NB4 (cell line): ENCODE measurements around the gene LRCOL1.

ENCODE experiments used
- DNase-seq: peaks from one replicate; pipeline ENCODE4 v3.0.0; 2010; ENCODE audit warnings: low read depth
- H3K4me3 ChIP-seq: one replicate; pipeline ENCODE4 v1.5.1; 2011; ENCODE audit warnings: mild to moderate bottlenecking, low read depth, low read length, moderate library complexity
- CTCF ChIP-seq: IDR thresholded peaks from one replicate; pipeline ENCODE4 v1.5.1; 2012; ENCODE audit warnings: low read depth, low read length
- MYC ChIP-seq: IDR thresholded peaks from 2 replicates; pipeline ENCODE4 v1.6.1; 2011; ENCODE audit warnings: low read depth, low read length
- POLR2A ChIP-seq: IDR thresholded peaks from 2 replicates; pipeline ENCODE4 v1.6.1; 2011; ENCODE audit warnings: mild to moderate bottlenecking; ENCODE audit not compliant: insufficient read length; ENCODE audit errors: extremely low read depth
- TF ChIP-seq, protein P1 (sequence below): IDR thresholded peaks from 2 replicates; pipeline ENCODE4 v1.6.1; 2011; ENCODE audit warnings: low read depth, low read length

The LRCOL1 gene

GRCh38 chr12:132574271-132574996 is 35.9 kb downstream of the LRCOL1 start:
- TF ChIP-seq CTCF, result no peak
- no peak overlapping the region for H3K4me3 ChIP-seq
- no peak for DNase-seq

DNA sequence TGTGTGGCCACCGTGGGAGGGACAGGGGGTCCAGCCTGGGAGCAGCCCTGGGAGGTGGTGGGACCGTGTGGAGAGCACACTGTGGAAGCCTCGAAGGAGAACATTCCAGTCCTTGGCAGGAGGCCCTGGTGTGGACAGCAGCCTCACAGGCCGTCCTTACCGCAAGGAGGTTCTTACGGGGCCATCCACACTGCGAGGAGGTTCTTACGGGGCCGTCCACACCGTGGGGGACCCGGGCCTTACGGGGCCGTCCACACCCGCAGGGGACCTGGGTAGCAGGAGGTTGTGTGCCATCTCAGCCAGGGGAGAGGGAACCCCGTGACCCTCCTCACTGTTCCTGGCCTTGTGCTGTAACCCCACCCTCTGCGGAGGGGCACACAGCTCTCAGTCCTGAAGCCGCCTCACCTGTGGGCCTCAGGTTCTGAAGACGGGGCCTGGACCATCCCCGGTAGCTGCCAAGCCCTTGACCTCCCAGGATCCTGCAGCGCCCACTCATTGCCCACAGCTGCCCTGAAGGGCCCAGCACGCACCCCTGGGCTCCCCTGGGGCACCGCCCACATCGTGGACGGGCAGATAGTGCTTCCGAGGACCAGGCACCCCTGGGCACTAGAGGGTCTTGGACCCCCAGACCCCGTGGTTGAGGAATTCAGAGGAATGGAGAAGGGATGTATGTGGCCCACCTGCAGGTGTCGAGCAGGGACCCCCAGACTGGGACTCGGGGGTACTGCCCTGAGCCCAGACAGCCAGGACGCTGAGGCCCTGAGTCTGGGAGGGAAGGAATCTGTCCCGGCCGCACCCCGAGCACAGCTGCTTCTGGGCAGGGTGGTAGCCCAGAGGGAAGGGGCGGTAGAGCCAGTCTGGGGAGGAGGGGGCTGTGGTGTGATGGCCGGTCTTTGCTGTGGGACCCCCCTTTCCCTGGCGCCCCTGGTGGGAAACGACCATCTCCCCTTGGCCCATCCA is 37.3 kb downstream of the LRCOL1 start:
- H3K4me3 ChIP-seq, result no peak overlapping the region
- TF ChIP-seq, protein P1, sequence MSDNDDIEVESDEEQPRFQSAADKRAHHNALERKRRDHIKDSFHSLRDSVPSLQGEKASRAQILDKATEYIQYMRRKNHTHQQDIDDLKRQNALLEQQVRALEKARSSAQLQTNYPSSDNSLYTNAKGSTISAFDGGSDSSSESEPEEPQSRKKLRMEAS, result no peak
- no peak for TF ChIP-seq POLR2A
- TF ChIP-seq MYC, result no peak
- no peak for TF ChIP-seq CTCF
- DNase-seq, result no peak

- TF ChIP-seq MYC (no peak), POLR2A (no peak), CTCF (no peak)
- TF ChIP-seq, protein P1, result no peak
Measured at GRCh38 chr12:132572106-132572505, 38.3 kb downstream of the LRCOL1 start.

GRCh38 chr12:132571598-132571997 is 38.8 kb downstream of the LRCOL1 start:
- DNase-seq, result no peak
- TF ChIP-seq POLR2A (no peak), CTCF (no peak), MYC (no peak)
- TF ChIP-seq, protein P1, result no peak
- no peak overlapping the region for H3K4me3 ChIP-seq

More at GRCh38 chr12:132572106-132572505, 38.3 kb downstream of the LRCOL1 start:
- DNase-seq, result no peak
- H3K4me3 ChIP-seq, result no peak overlapping the region

DNA sequence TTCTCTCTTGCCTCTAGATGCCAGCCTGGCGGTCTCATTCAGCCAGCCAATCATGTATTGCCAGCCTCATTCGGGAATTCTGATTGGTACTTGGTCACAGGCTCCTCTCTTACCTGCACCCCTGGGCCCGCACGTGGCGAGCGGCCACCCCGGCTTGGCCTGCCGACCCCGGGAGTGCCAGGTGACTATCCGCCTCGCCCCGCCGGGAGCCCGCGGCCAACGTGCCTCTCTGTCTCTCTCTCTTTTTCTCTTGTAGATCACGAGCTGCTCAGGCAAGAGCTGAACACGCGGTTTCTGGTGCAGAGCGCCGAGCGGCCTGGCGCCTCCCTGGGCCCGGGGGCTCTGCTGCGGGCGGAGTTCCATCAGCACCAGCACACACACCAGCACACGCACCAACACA is 39.3 kb downstream of the LRCOL1 start:
- TF ChIP-seq, protein P1, result no peak
- TF ChIP-seq POLR2A, result no peak
- TF ChIP-seq MYC, result no peak
- TF ChIP-seq CTCF, result no peak
- no peak for DNase-seq

More for the DNA sequence above, 39.3 kb downstream of the LRCOL1 start:
- no peak overlapping the region for H3K4me3 ChIP-seq
